ENCODE results near the gene SORCS2. TPM values are rescaled to one million over a fixed set of nuclear protein-coding genes. Genes with fewer than 3 reads are reported as not detected.

The SORCS2 gene
- total RNA-seq, 4 donors from 2014 or later = 0.48 to 1.8 (median 0.68) TPM; not detected in 1

DNA sequence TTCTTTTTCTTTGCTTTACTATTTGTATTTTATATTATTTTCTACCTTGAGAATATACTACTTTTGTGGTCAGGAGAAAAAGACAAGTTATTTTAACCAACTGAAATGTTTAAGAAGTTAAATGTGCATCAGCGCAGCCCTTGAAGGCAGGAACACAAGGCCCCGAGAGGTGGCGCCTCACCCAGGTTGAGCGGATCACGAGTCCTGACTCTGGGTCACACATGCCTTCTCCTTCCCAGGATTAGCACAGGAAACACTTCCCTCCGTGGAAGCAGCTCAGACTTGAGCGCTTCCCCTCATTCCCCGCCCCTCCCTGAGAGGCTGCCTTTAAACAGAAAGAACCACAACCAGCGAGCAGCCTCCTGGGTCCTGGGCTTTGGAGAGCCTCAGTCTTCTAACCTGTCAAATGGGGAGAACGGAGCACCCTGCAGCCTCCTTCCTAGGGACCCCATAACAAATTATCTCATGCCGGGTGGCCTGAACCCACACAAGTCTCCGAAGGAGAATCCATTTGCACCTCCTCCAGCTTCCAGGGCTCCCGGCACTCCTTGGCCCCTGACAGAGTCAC lies 529.7 kb downstream of the SORCS2 start:
- peaks cover 6% of the 10 kb centered on the region for H3K27me3 ChIP-seq
- WGBS, 2 donors (ENCODE audit: low coverage in 1 of 2) = 70 to 82% methylated on average over 4 to 13 of the region's 13 CpGs
- in situ Hi-C loops (cut with MboI; ENCODE audit: low pct_ligation_motif_present in 1 of 4, low pct_unique_long_range_greater_than_20kb in 1 of 4, low sequenced_read_pairs in 3 of 4) = loop anchor here in 2 of 4 donors (25.0 kb wide), 1 partner anchor 535 kb away; the partner anchor contains the start of gene SORCS2 (in 2 of the 2)

DNA sequence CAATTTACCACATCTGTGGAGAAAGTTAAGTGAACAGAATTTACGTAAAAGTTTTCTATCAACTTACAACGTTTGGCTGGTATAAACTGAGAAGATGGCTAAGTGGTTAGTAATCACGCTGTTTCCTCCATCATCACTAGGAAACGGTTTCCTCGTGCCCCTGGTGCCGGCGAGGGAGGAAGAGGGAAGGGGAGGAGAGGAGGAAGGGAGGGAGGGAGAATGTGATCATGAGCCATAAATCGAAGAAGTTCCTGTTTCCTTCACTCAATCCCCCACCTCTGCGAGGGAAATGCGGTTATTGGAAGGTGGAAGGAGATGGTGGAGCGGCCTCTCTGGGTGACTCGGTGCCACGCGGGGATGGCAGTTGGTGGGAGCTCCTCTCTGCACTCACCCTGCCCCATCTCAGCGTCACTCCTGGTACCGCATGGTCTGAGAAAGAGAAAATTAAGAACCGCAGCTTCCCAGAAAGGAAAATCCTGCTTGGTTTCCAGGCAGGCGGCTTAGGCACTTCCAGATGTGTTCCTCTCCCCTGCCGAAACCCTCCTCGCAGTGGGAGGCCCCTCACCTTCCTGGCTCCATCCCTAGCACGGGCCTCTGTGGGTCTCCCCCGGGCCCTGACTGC lies 530.5 kb downstream of the SORCS2 start:
- H3K4me3 ChIP-seq = no peak overlapping the region
- TF ChIP-seq POLR2AphosphoS5 (IDR thresholded peaks at IDR 0.05) = no peak
- TF ChIP-seq POLR2A (IDR thresholded peaks at IDR 0.05) = no peak
- TF ChIP-seq, protein P1, sequence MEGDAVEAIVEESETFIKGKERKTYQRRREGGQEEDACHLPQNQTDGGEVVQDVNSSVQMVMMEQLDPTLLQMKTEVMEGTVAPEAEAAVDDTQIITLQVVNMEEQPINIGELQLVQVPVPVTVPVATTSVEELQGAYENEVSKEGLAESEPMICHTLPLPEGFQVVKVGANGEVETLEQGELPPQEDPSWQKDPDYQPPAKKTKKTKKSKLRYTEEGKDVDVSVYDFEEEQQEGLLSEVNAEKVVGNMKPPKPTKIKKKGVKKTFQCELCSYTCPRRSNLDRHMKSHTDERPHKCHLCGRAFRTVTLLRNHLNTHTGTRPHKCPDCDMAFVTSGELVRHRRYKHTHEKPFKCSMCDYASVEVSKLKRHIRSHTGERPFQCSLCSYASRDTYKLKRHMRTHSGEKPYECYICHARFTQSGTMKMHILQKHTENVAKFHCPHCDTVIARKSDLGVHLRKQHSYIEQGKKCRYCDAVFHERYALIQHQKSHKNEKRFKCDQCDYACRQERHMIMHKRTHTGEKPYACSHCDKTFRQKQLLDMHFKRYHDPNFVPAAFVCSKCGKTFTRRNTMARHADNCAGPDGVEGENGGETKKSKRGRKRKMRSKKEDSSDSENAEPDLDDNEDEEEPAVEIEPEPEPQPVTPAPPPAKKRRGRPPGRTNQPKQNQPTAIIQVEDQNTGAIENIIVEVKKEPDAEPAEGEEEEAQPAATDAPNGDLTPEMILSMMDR (IDR thresholded peaks at IDR 0.05) = no peak
- no peak for TF ChIP-seq EP300 (IDR thresholded peaks at IDR 0.05; ENCODE audit: low read depth)
- H3K36me3 ChIP-seq = no peaks in the 10 kb centered on the region
- H3K4me1 ChIP-seq = no peaks in the 10 kb centered on the region
- H3K9me3 ChIP-seq = no peaks in the 10 kb centered on the region
- intact Hi-C loops (cut with DNase I; ENCODE audit: low total_unique reads) (no loop called here), in situ Hi-C loops (cut with MboI; ENCODE audit: low pct_ligation_motif_present in 1 of 4, low pct_unique_long_range_greater_than_20kb in 1 of 4, low sequenced_read_pairs in 3 of 4) (loop anchor here in 2 of 4 donors (25.0 kb wide), 1 partner anchor 536 kb away; the partner anchor contains the start of gene SORCS2 (in 2 of the 2))
- H3K27me3 ChIP-seq = peaks cover 6% of the 10 kb centered on the region
- no peak overlapping the region for H3K27ac ChIP-seq
- DNase-seq = no peak
- WGBS, 2 donors (ENCODE audit: low coverage in 1 of 2) = 37 to 61% methylated on average over 9 to 22 of the region's 22 CpGs

More for the DNA sequence above, 529.7 kb downstream of the SORCS2 start:
- Histone ChIP-seq H3K36me3 (no peaks in the 10 kb centered on the region), H3K27ac (no peak overlapping the region), H3K9me3 (no peaks in the 10 kb centered on the region), H3K4me1 (no peaks in the 10 kb centered on the region), H3K4me3 (no peak overlapping the region)
- intact Hi-C loops (cut with DNase I; ENCODE audit: low total_unique reads) = no loop called here
- TF ChIP-seq POLR2AphosphoS5 (IDR thresholded peaks at IDR 0.05) (no peak), EP300 (IDR thresholded peaks at IDR 0.05; ENCODE audit: low read depth) (no peak), POLR2A (IDR thresholded peaks at IDR 0.05) (no peak)
- TF ChIP-seq, protein P1 (IDR thresholded peaks at IDR 0.05) = no peak
- DNase-seq = no peak

DNA sequence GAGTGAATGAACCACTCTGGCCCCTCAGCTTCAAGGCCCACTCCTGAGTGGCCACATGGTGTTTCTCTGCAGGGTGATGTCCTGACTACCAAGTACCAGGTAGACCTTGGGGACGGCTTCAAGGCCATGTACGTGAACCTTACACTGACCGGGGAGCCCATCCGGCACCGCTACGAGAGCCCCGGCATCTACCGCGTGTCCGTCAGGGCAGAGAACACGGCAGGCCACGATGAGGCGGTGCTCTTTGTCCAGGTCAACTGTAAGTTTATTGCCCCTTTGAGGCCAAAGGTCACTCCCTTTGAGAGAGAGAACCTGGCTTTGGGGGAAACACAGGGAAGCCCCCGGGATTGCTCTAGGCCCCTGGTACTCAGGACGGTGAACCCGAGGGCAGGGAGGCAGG lies 531.3 kb downstream of the SORCS2 start:
- Histone ChIP-seq H3K36me3 (no peaks in the 10 kb centered on the region), H3K4me3 (no peak overlapping the region), H3K4me1 (no peaks in the 10 kb centered on the region), H3K27me3 (peaks cover 6% of the 10 kb centered on the region), H3K9me3 (no peaks in the 10 kb centered on the region), H3K27ac (no peak overlapping the region)
- intact Hi-C loops (cut with DNase I; ENCODE audit: low total_unique reads) = loop anchor here (1.0 kb wide), 1 partner anchor 531 kb away; the partner anchor contains the start of gene SORCS2
- WGBS, 2 donors (ENCODE audit: low coverage in 1 of 2) = 80 to 93% methylated on average over 2 to 16 of the region's 16 CpGs
- in situ Hi-C loops (cut with MboI; ENCODE audit: low pct_ligation_motif_present in 1 of 4, low pct_unique_long_range_greater_than_20kb in 1 of 4, low sequenced_read_pairs in 3 of 4) = loop anchor here in 2 of 4 donors (25.0 kb wide), 1 partner anchor 536 kb away; the partner anchor contains the start of gene SORCS2 (in 2 of the 2)
- TF ChIP-seq POLR2A (IDR thresholded peaks at IDR 0.05) (no peak), EP300 (IDR thresholded peaks at IDR 0.05; ENCODE audit: low read depth) (no peak), POLR2AphosphoS5 (IDR thresholded peaks at IDR 0.05) (no peak)
- TF ChIP-seq, protein P1 (IDR thresholded peaks at IDR 0.05) = no peak
- no peak for DNase-seq

DNA sequence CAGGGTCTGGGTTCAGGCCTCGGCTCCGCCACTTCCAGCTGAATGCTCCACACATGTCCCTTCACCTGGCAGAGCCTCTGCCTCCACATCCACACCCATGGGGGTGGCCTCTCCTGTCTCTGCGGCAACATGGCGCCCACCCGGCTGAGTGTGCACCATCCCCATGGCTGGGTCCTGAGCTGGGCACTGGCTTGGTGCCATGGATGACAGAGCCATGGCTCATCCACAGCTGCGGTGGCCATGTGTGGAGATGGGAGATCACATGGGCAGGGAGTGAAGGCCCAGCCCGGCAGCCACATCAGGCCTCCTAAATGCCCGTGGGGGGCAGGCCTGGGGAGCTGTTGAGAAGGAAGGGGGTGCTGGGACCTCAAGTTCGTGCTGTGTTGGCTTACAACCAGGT lies 533.6 kb downstream of the SORCS2 start:
- no peak overlapping the region for H3K27ac ChIP-seq
- in situ Hi-C loops (cut with MboI; ENCODE audit: low pct_ligation_motif_present in 1 of 4, low pct_unique_long_range_greater_than_20kb in 1 of 4, low sequenced_read_pairs in 3 of 4) = no loop called here
- intact Hi-C loops (cut with DNase I; ENCODE audit: low total_unique reads) = no loop called here
- WGBS, 2 donors (ENCODE audit: low coverage in 1 of 2) = 85% methylated on average over 9 of the region's 9 CpGs; no CpG with 5 or more reads in 1 of the 2 donors
- H3K4me3 ChIP-seq = no peak overlapping the region
- no peak for TF ChIP-seq POLR2AphosphoS5 (IDR thresholded peaks at IDR 0.05)
- TF ChIP-seq, protein P1 (IDR thresholded peaks at IDR 0.05) = no peak
- TF ChIP-seq EP300 (IDR thresholded peaks at IDR 0.05; ENCODE audit: low read depth) = no peak
- TF ChIP-seq POLR2A (IDR thresholded peaks at IDR 0.05) = no peak
- no peak for DNase-seq
- H3K27me3 ChIP-seq = no peaks in the 10 kb centered on the region
- no peaks in the 10 kb centered on the region for H3K9me3 ChIP-seq
- H3K36me3 ChIP-seq = no peaks in the 10 kb centered on the region
- H3K4me1 ChIP-seq = no peaks in the 10 kb centered on the region
